Thyroid gland (tissue), 4 donors: ENCODE results near the gene PAM.

ENCODE experiments used
- CTCF ChIP-seq, 6 experiments: fragments of 200-600 bp in 3 of 6; fragments of 450-650 bp in 3 of 6; sonication (generic) in 3 of 6; IDR thresholded peaks; one replicate each; pipeline ENCODE4 v1.5.1; 2016 to 2019; ENCODE audit warnings: antibody characterized with exemption in 6 of 6, mild to moderate bottlenecking in 2 of 6, inconsistent platforms in 1 of 6, moderate library complexity in 1 of 6
- POLR2A ChIP-seq, 2 donors: fragments of 450-650 bp; IDR thresholded peaks; one replicate each; pipeline ENCODE4 v1.6.1; 2017; ENCODE audit warnings: antibody characterized with exemption in 2 of 2, mild to moderate bottlenecking in 2 of 2, moderate library complexity in 1 of 2

GRCh38 chr5:102834438-102834964, 79.4 kb downstream of the PAM start:
- TF ChIP-seq CTCF (IDR thresholded peaks at IDR 0.05) (no peak), POLR2A (IDR thresholded peaks at IDR 0.05) (no peak)
